ENCODE results near the gene GGPS1.
"Not testable (repeated sequence)": the region's sequence is repeated elsewhere in the genome, so short reads cannot be mapped to it uniquely, and the experiment has no call there.

GGPS1 gene

DNA sequence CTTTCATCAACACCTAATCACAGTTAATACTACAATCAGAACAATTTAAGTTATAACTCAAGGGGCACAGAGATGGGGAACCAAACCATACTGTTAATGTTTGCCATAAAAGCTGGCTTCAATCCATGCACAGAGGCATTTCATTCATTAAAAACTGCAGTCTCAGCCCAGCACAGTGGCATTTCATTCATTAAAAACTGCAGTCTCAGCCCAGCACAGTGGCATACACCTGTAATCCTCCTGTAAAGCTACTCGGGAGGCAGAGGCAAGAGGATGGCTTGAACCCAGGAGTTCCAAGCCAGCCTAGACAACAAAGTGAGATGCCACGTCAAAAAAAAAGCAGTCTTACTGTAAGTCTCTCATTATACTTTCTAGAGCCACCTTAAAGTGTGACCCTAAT lies 29.6 kb upstream of the GGPS1 start:
- no peak overlapping the region for H3K4me2 ChIP-seq
- TF ChIP-seq Cebpa-rat (IDR thresholded peaks at IDR 0.05): no peak
- H3K27ac ChIP-seq: no peak overlapping the region
- H3K9me3 ChIP-seq (replicated peaks in 1 of 11): peaks cover 12 to 56% (median 32%) of the 10 kb centered on the region in 11 experiments
- H3K9ac ChIP-seq: no peak overlapping the region
- peaks cover 63 to 94% (median 82%) of the 10 kb centered on the region in 11 experiments for H4K20me1 ChIP-seq
- H3K4me1 ChIP-seq: peaks cover 0 to 30% (median 7%) of the 10 kb centered on the region in 10 experiments; a peak in 9 of 20 replicates
- peaks cover 0 to 59% (median 33%) of the 10 kb centered on the region in 11 experiments; a peak in 18 of 22 replicates for H3K36me3 ChIP-seq
- H3K4me3 ChIP-seq: no peak overlapping the region
- H3K27me3 ChIP-seq: no peaks in the 10 kb centered on the region

DNA sequence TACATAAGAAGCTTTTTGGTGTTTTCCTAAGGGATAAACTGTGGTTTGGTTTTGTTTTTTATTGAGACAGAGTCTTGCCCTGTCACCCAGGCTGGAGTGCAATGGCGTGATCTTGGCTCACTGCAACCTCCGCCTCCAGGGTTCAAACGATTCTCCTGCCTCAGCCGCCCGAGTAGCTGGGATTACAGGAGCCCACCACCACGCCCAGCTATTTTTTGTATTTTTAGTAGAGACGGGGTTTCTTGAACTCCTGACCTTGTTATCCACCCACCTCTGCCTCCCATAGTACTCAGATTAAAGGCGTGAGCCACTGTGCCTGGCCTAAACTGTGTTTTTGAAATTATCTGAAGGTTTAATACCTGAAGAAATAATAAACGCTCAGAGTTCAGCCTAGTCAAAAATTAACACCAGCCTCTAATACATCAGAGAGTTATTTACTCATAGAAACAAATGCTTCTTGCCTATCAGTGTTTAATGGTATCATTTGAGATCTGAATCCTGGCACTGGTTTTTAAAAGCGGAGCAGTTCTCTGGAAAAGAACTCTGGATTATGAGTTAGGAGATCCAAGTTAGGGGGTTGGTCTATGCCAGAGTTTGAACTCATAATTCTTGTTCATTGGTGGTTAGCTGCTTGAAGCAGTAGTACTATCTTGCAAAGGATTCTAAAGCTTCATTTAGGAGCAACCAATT lies 29.1 kb upstream of the GGPS1 start:
- Histone ChIP-seq H3K27me3 (no peaks in the 10 kb centered on the region), H3K4me3 (no peak overlapping the region), H3K27ac (no peak overlapping the region), H3K4me1 (peaks cover 0 to 33% (median 7%) of the 10 kb centered on the region in 10 experiments; a peak in 9 of 20 replicates), H4K20me1 (peaks cover 62 to 94% (median 82%) of the 10 kb centered on the region in 11 experiments), H3K36me3 (peaks cover 0 to 65% (median 38%) of the 10 kb centered on the region in 11 experiments; a peak in 19 of 22 replicates), H3K4me2 (no peak overlapping the region), H3K9me3 (replicated peaks in 1 of 11) (peaks cover 12 to 56% (median 32%) of the 10 kb centered on the region in 11 experiments), H3K9ac (no peak overlapping the region)
- TF ChIP-seq Cebpa-rat (IDR thresholded peaks at IDR 0.05): no peak

DNA sequence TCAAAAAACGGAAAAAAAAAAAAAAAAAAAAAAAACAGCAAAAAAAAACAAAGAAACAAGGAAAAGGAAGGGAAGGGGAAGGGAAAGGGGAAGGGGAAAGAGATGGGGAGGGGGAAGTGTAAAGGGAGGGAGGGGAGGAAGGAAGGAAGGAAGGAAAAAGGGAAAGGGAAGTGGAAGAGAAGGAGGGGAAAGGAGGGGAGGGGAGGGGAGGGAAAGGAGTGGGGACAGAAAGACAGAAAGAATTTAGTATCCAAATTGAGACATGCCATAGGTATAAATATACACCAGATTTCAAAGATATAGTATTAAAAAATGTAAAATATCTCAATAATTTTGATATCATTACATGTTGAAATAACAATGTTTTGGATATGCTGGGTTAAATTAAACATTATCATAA lies 26.2 kb upstream of the GGPS1 start:
- Histone ChIP-seq H3K27ac (no peak overlapping the region), H3K4me3 (no peak overlapping the region), H3K27me3 (no peaks in the 10 kb centered on the region), H3K36me3 (peaks cover 0 to 54% (median 33%) of the 10 kb centered on the region in 11 experiments; a peak in 19 of 22 replicates), H4K20me1 (peaks cover 71 to 96% (median 88%) of the 10 kb centered on the region in 11 experiments), H3K9ac (no peak overlapping the region), H3K4me2 (no peak overlapping the region), H3K9me3 (replicated peaks in 1 of 11) (peaks cover 4 to 39% (median 21%) of the 10 kb centered on the region in 11 experiments; a peak in 21 of 22 replicates), H3K4me1 (peaks cover 14 to 53% (median 26%) of the 10 kb centered on the region in 10 experiments)
- no peak for TF ChIP-seq Cebpa-rat (IDR thresholded peaks at IDR 0.05)

DNA sequence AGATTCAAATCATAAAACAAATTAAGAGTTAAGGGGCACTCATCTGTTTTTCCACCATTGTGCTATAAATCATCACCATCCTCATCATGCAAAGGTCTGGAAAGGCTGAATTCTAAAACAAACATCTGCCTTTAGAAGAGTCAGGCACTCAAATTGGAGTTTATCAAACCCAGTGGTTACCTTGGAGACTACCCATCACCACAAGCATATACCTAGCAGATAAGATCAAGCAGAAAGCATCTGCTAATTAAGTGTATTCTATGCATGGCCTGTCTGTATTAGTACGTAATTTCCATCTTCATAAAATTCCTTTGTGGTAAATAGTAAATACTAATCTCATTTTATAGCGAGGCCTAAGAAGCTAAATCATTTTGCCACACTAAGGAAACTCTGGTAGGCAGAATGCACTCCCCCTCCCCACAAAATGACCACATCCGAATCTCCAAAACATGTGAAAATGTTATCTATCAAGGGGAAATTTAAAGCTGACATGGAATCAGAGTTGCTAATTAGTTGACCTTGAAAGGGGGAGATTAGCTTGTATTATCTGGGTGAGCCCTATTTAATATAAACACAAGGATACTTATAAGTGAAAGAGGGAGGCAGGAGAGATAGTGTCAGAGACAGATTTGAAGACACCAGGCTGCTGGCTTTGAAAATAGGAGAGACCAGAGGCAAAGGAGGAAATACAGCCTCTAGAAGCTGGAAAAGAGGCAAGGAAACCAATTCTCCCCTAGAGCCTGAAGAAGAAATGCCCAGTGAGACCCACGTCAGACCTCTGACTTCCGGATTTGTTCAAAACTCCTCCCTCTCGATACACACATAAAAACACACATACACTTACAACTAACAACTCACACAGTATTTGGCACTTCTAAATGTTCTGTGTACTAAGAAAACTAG lies 23.6 kb upstream of the GGPS1 start:
- Histone ChIP-seq H3K27ac (peak overlapping the region in 6 of 11 experiments; percentile 3 to 62 (median 45); a peak in 8 of 22 replicates), H4K20me1 (peaks cover 69 to 82% (median 81%) of the 10 kb centered on the region in 11 experiments), H3K4me3 (no peak overlapping the region), H3K4me2 (peak overlapping the region; percentile 35 to 71 (median 46)), H3K4me1 (peaks cover 14 to 48% (median 23%) of the 10 kb centered on the region in 10 experiments), H3K9me3 (replicated peaks in 1 of 11) (peaks cover 0 to 16% (median 3%) of the 10 kb centered on the region in 11 experiments; a peak in 8 of 22 replicates), H3K36me3 (peaks cover 0 to 41% (median 22%) of the 10 kb centered on the region in 11 experiments; a peak in 17 of 22 replicates), H3K27me3 (no peaks in the 10 kb centered on the region), H3K9ac (peak overlapping the region in 7 of 11 experiments; percentile 15 to 42 (median 28); a peak in 7 of 22 replicates)
- TF ChIP-seq Cebpa-rat (IDR thresholded peaks at IDR 0.05): no peak

DNA sequence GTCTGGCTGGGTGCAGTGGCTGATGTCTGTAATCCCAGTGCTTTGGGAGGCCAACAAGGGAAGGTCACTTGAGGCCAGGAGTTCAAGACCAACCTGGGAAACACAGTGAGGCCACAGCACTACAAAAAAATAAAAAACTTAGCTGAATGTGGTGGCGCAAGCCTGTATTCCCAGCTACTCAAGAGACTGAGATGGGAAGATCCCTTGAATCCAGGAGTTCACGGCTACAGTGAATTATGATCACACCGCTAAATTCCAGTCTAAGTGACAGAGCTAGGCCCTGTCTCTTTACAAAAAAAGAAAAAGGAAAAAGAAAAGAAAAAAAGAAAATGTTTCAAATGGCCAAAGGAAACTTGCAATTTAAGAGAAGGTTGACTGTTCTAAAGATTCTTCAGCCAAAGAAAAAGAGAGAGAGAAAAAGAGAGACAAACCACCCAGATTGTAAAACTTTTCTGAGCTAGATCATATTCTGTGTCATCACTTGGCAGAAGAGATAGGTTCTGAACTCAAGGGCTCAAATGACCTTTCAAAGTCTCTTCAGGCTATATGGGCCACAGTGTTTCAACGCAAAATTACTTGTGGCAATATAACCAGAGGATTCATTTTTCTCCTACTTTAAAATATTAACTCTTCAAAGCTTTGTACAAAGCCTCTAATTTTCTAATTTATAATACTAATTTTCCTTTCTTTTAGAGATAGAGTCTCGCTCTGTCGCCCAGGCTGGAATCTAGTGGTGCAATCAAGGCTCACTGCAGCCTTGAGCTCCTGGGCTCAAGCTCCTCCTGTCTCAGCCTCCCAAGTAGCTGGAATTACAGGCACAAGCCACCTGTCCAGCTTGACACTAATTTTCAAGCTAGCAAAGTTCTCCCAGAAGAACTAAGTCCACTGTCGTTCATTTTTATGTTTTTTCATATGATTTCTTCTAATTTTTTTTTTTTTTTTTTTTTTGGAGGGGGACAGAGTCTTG lies 20.9 kb upstream of the GGPS1 start:
- H3K27me3 ChIP-seq: no peaks in the 10 kb centered on the region
- H4K20me1 ChIP-seq: peaks cover 66 to 85% (median 83%) of the 10 kb centered on the region in 11 experiments
- no peak for TF ChIP-seq Cebpa-rat (IDR thresholded peaks at IDR 0.05)
- no peak overlapping the region for H3K27ac ChIP-seq
- peaks cover 0 to 28% (median 12%) of the 10 kb centered on the region in 11 experiments; a peak in 18 of 22 replicates for H3K9me3 ChIP-seq (replicated peaks in 1 of 11)
- H3K4me1 ChIP-seq: peaks cover 21 to 41% (median 27%) of the 10 kb centered on the region in 10 experiments
- H3K9ac ChIP-seq: no peak overlapping the region
- peaks cover 16 to 53% (median 38%) of the 10 kb centered on the region in 11 experiments for H3K36me3 ChIP-seq
- no peak overlapping the region for H3K4me2 ChIP-seq
- H3K4me3 ChIP-seq: no peak overlapping the region

DNA sequence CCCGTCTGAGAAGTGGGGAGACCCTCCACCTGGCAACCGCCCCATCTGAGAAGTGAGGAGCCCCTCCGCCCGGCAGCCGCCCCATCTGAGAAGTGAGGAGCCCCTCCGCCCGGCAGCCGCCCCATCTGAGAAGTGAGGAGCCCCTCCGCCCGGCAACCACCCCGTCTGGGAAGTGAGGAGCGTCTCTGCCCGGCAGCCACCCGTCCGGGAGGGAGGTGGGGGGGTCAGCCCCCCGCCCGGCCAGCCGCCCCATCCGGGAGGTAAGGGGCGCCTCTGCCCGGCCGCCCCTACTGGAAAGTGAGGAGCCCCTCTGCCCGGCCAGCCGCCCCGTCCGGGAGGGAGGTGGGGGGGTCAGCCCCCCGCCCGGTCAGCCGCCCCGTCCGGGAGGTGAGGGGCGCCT lies 19.2 kb upstream of the GGPS1 start:
- not testable (repeated sequence) for H3K4me2 ChIP-seq, H3K27me3 ChIP-seq, H3K4me3 ChIP-seq, H3K9ac ChIP-seq, H3K27ac ChIP-seq
- H3K9me3 ChIP-seq (replicated peaks in 1 of 11): peaks cover 0 to 24% (median 12%) of the 10 kb centered on the region in 11 experiments; a peak in 18 of 22 replicates
- H4K20me1 ChIP-seq: peaks cover 66 to 85% (median 83%) of the 10 kb centered on the region in 11 experiments
- peaks cover 16 to 52% (median 40%) of the 10 kb centered on the region in 11 experiments for H3K36me3 ChIP-seq
- H3K4me1 ChIP-seq: peaks cover 21 to 48% (median 27%) of the 10 kb centered on the region in 10 experiments

DNA sequence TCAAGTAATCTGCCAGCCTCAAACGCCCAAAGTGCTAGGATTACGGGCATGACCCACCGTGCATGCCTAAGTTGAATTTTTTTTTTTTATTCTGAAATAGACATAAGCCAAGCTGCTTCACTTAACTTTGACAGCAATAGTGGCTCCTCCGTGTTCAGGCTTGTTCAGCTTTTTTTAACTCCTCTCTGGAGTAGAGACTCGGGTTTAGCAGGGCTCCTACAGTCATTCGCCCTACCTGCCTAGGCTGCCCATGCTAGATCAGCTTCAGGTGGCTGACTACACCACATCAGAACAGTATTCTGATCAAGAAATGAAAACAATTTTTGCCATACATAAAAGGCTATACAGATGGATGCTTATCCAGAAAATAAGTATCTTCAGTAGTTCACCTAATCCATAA lies 15.1 kb upstream of the GGPS1 start:
- Histone ChIP-seq H4K20me1 (peaks cover 70 to 85% (median 83%) of the 10 kb centered on the region in 11 experiments), H3K4me1 (peaks cover 0 to 49% (median 13%) of the 10 kb centered on the region in 10 experiments; a peak in 17 of 20 replicates), H3K27me3 (no peaks in the 10 kb centered on the region), H3K9me3 (replicated peaks in 1 of 11) (peaks cover 0 to 22% (median 12%) of the 10 kb centered on the region in 11 experiments; a peak in 18 of 22 replicates), H3K27ac (no peak overlapping the region), H3K4me2 (no peak overlapping the region), H3K4me3 (no peak overlapping the region), H3K36me3 (peaks cover 18 to 65% (median 51%) of the 10 kb centered on the region in 11 experiments), H3K9ac (0 out of 22 replicates have a peak overlapping the region, but pooled peaks of 1 of the 11 experiments have one; percentile 17)
- TF ChIP-seq Cebpa-rat (IDR thresholded peaks at IDR 0.05): no peak

Data from BLaER1 treated with 17β-estradiol and CSF1 and Interleukin-3, amounts not matched to agents 10 nM and 100 nM (cell line).